HepG2 (cell line): Measurements from ENCODE around the gene HK3. TPM values are rescaled to one million over a fixed set of nuclear protein-coding genes. Genes with fewer than 3 reads are reported as not detected.

Experiments
- ATAC-seq: fragments of 200-7000 bp; cut with Tn5 transposase; 3 replicates; pipeline ENCODE4 v1.9.1; 2020; ENCODE audit warnings: mild to moderate bottlenecking, moderate library complexity
- BruUV-seq: library from RNA; stranded (reverse); fragments of 400-500 nt; replicated peaks from 2 replicates; lab custom pipeline; 2021; lab: Mats Ljungman, UMichigan
- CTCF ChIA-PET: fragments of 300-600 bp; formaldehyde crosslinking; extraction: SDS; loops from one replicate; lab custom pipeline; 2021; ENCODE audit warnings: low total read pairs, inconsistent platforms, low intra/inter-chr PET ratio; lab: Yijun Ruan, JAX
- POLR2A ChIA-PET: fragments of 350-600 bp; sonication (Branson Sonifier 250); formaldehyde crosslinking; loops from one replicate; lab custom pipeline; 2020; ENCODE audit warnings: antibody characterized with exemption, inconsistent platforms; lab: Yijun Ruan, JAX
- DNase-seq: peaks from one replicate; pipeline ENCODE4 v3.0.0-alpha.2; 2015; ENCODE audit warnings: low spot score
- FAIRE-seq: peaks from 3 replicates; lab custom pipeline; 2011; peaks lifted over from hg19 to GRCh38; lab: Jason Lieb, UNC
- H2AFZ ChIP-seq: one replicate; pipeline ENCODE4 v1.6.1; 2011; ENCODE audit warnings: low read length, inconsistent platforms
- H3K27ac ChIP-seq: fragments of 300-600 bp; 3 replicates; pipeline ENCODE4 v1.8.0; 2011; ENCODE audit warnings: mixed run types, mild to moderate bottlenecking, mixed read lengths, low read length, inconsistent platforms; ENCODE audit not compliant: insufficient read depth; ENCODE audit errors: extremely low read length
- H3K27me3 ChIP-seq, 2 experiments: fragments of 200-600 bp in 1 of 2; 2 replicates in 1 of 2; 3 replicates in 1 of 2; pipeline versions ENCODE4 v1.6.0 to v1.8.0; 2011; ENCODE audit warnings: low read length in 2 of 2, mild to moderate bottlenecking in 2 of 2, moderate library complexity in 2 of 2, inconsistent platforms in 1 of 2; ENCODE audit not compliant: insufficient read depth in 2 of 2, control insufficient read depth in 1 of 2
- H3K36me3 ChIP-seq, 2 experiments: fragments of 200-600 bp in 1 of 2; replicated peaks in 1 of 2; 2 replicates in 1 of 2; 3 replicates in 1 of 2; pipeline versions ENCODE4 v1.5.1 to v1.8.0; 2011; ENCODE audit warnings: low read length in 2 of 2, inconsistent platforms in 1 of 2; ENCODE audit not compliant: insufficient read depth in 2 of 2, control insufficient read depth in 1 of 2
- H3K4me1 ChIP-seq: 2 replicates; pipeline ENCODE4 v1.5.1; 2012; ENCODE audit warnings: low read length, inconsistent platforms; ENCODE audit not compliant: insufficient read depth
- H3K4me2 ChIP-seq: 2 replicates; pipeline ENCODE4 v1.6.0; 2011; ENCODE audit warnings: low read depth, low read length, inconsistent platforms
- H3K4me3 ChIP-seq, 3 experiments: fragments of 200-600 bp in 1 of 3; sonication (generic), shearing (Covaris generic) in 1 of 3; replicated peaks in 1 of 3; 2 replicates each; pipeline ENCODE4 v1.5.1; 2011 to 2016; ENCODE audit warnings: low read length in 3 of 3, inconsistent platforms in 2 of 3, low read depth in 2 of 3, mild to moderate bottlenecking in 2 of 3, control low read depth in 1 of 3, mixed read lengths in 1 of 3; ENCODE audit not compliant: insufficient read depth in 1 of 3
- H3K79me2 ChIP-seq: one replicate; pipeline ENCODE4 v1.6.1; 2011; ENCODE audit warnings: low read length, inconsistent platforms; ENCODE audit not compliant: insufficient read depth
- H3K9ac ChIP-seq: 2 replicates; pipeline ENCODE4 v1.6.0; 2011; ENCODE audit warnings: mild to moderate bottlenecking, low read depth, low read length, inconsistent platforms; ENCODE audit not compliant: insufficient read depth
- H3K9me3 ChIP-seq: 2 replicates; pipeline ENCODE4 v1.5.1; 2012; ENCODE audit warnings: mild to moderate bottlenecking, low read length
- H4K20me1 ChIP-seq: 2 replicates; pipeline ENCODE4 v1.6.0; 2011; ENCODE audit warnings: inconsistent platforms, mild to moderate bottlenecking, low read length, moderate library complexity; ENCODE audit not compliant: insufficient read depth
- CSRNP1 ChIP-seq: sonication (generic); formaldehyde crosslinking; IDR thresholded peaks from 2 replicates; pipeline ENCODE4 v1.8.1; 2023; ENCODE audit warnings: mild to moderate bottlenecking, missing genetic modification reagents
- ETS1 ChIP-seq: sonication (generic); formaldehyde crosslinking; IDR thresholded peaks from 2 replicates; pipeline ENCODE4 v1.4.0; 2020; ENCODE audit warnings: missing genetic modification reagents
- ETV5 ChIP-seq: IDR thresholded peaks from 2 replicates; pipeline ENCODE4 v1.6.1; 2018; ENCODE audit warnings: missing biosample characterization, missing genetic modification reagents, inconsistent platforms, borderline replicate concordance
- ETV6 ChIP-seq: sonication (generic); formaldehyde crosslinking; conservative IDR thresholded peaks from 2 replicates; pipeline ENCODE4 v1.4.0; 2020; ENCODE audit warnings: missing genetic modification reagents
- KDM2A ChIP-seq: sonication (generic); formaldehyde crosslinking; IDR thresholded peaks from 2 replicates; pipeline ENCODE4 v1.4.0; 2020; ENCODE audit warnings: low read depth, missing genetic modification reagents, borderline replicate concordance
- KMT2A ChIP-seq: sonication (generic); formaldehyde crosslinking; IDR thresholded peaks from 2 replicates; pipeline ENCODE4 v1.4.0; 2020; ENCODE audit warnings: missing genetic modification reagents
- SIX4 ChIP-seq: sonication (generic); formaldehyde crosslinking; IDR thresholded peaks from 2 replicates; pipeline ENCODE4 v1.4.0; 2020; ENCODE audit warnings: missing genetic modification reagents
- SMAD3 ChIP-seq: sonication (generic); formaldehyde crosslinking; IDR thresholded peaks from 2 replicates; pipeline ENCODE4 v1.4.0; 2020; ENCODE audit warnings: missing genetic modification reagents
- TEAD3 ChIP-seq: optimal IDR thresholded peaks from 2 replicates; pipeline ENCODE3; 2016; ENCODE audit warnings: borderline replicate concordance
- TERF1 ChIP-seq: sonication (generic); formaldehyde crosslinking; IDR thresholded peaks from 2 replicates; pipeline ENCODE4 v1.8.0; 2022; ENCODE audit warnings: mild to moderate bottlenecking, missing genetic modification reagents, moderate library complexity
- THAP11 ChIP-seq: IDR thresholded peaks from 2 replicates; pipeline ENCODE4 v1.6.1; 2016; ENCODE audit warnings: missing biosample characterization, missing genetic modification reagents
- ZBTB37 ChIP-seq: sonication (generic); formaldehyde crosslinking; IDR thresholded peaks from 2 replicates; pipeline ENCODE4 v1.4.0; 2020; ENCODE audit warnings: mild to moderate bottlenecking, missing genetic modification reagents
- ZKSCAN1 ChIP-seq: fragments of 150-350 bp; IDR thresholded peaks from 2 replicates; pipeline ENCODE4 v1.6.1; 2014; ENCODE audit warnings: low read length
- ZNF18 ChIP-seq: sonication (generic); formaldehyde crosslinking; IDR thresholded peaks from 2 replicates; pipeline ENCODE4 v1.8.0; 2022; ENCODE audit warnings: mild to moderate bottlenecking, missing genetic modification reagents; ENCODE audit not compliant: insufficient replicate concordance
- ZNF430 ChIP-seq: sonication (generic); formaldehyde crosslinking; IDR thresholded peaks from 2 replicates; pipeline ENCODE4 v1.9.0; 2021; ENCODE audit warnings: mild to moderate bottlenecking, missing genetic modification reagents
- WGBS: methylation state at CpG from one replicate; pipeline ENCODE4 v1.1.6; 2017; ENCODE audit warnings: low lambda C conversion rate; 5-methylcytosine and 5-hydroxymethylcytosine counted together
- in situ Hi-C: cut with HindIII; loops from 2 replicates; pipeline ENCODE4 v1.10.0; 2017; ENCODE audit warnings: low pct_unique_long_range_greater_than_20kb; ENCODE audit not compliant: extremely low pct_ligation_motif_present
- intact Hi-C: fragments of 100-400 bp; cut with micrococcal nuclease; formaldehyde crosslinking; loops from one replicate; pipeline ENCODE4 v1.10.0; 2022; ENCODE audit not compliant: unreplicated experiment
- polyA plus RNA-seq, 8 experiments: library from polyadenylated mRNA; depleted of rRNA in 3 of 8; stranded (reverse) in 7 of 8; unstranded in 1 of 8; fragments of >200 nt; fragmentation: Illumina TruSeq in 4 of 8; extraction: Trizol in 4 of 8; gene quantifications; 2 replicates each; pipeline versions ENCODE4 v1.2.1 to v1.2.3, GENCODE V29; 2011 to 2016; ENCODE audit warnings: low read depth in 4 of 8, missing spikeins in 1 of 8, mixed read lengths in 1 of 8; ENCODE audit not compliant: insufficient read depth in 1 of 8
- total RNA-seq, 5 experiments: library from RNA; depleted of rRNA; stranded (reverse); fragments of >200 nt; fragmentation: Illumina TruSeq; extraction: Trizol; gene quantifications; 2 replicates each; pipeline ENCODE4 v1.2.3, GENCODE V29; 2016; ENCODE audit warnings: low read depth in 1 of 5

The HK3 gene
- total and polyA plus RNA-seq, 2 of the 13 experiments (the other 11 are each of a cell fraction or from before 2014, with no cell fraction given) = not detected

- ChIA-PET POLR2A (no interaction called here), CTCF (no interaction called here)
- H3K27ac ChIP-seq = no peak overlapping the region
- peaks cover 6% of the 10 kb centered on the region; the same call in 1 of the 2 replicates for H3K4me1 ChIP-seq
- H2AFZ ChIP-seq = no peak overlapping the region
- DNase-seq (no peak), ATAC-seq (no peak), FAIRE-seq (no peak)
- peaks cover 1 to 19% of the 10 kb centered on the region in 2 experiments for H3K27me3 ChIP-seq
- in situ Hi-C loops (no loop called here), intact Hi-C loops (no loop called here)
- no peaks in the 10 kb centered on the region for H3K36me3 ChIP-seq
- WGBS = 30% methylated on average over 11 of the region's 15 CpGs
- H4K20me1 ChIP-seq = peaks cover 9% of the 10 kb centered on the region; the same call in 1 of the 2 replicates
- H3K4me2 ChIP-seq = no peak overlapping the region
- no peak overlapping the region for H3K4me3 ChIP-seq
- TF ChIP-seq CSRNP1 (no peak), ETS1 (CRISPR knock-in tag) (no peak), SMAD3 (CRISPR knock-in tag) (no peak), ZBTB37 (no peak), ZNF18 (no peak), ETV5 (CRISPR knock-in tag) (no peak), THAP11 (CRISPR knock-in tag) (no peak), TEAD3 (CRISPR knock-in tag) (no peak), KDM2A (CRISPR knock-in tag) (no peak), ZNF430 (CRISPR knock-in tag) (no peak), ETV6 (CRISPR knock-in tag) (no peak), TERF1 (CRISPR knock-in tag) (no peak), SIX4 (CRISPR knock-in tag) (no peak), ZKSCAN1 (no peak), KMT2A (no peak)
- no peak overlapping the region for H3K9ac ChIP-seq
- BruUV-seq = no TSS peak
- no peaks in the 10 kb centered on the region for H3K9me3 ChIP-seq
- H3K79me2 ChIP-seq = no peaks in the 10 kb centered on the region
These were observed 62.1 kb downstream of the HK3 start for GRCh38 chr5:176836811-176837706.
